ENCODE results near the gene URI1.

GRCh38 chr19:29962793-29963192, 20.8 kb downstream of the URI1 start:
- TF ChIP-seq SP1 (IDR thresholded peaks at IDR 0.05) (no peak), FOXA1 (IDR thresholded peaks at IDR 0.05) (no peak), ELF4 (IDR thresholded peaks at IDR 0.05) (no peak), FOXM1 (IDR thresholded peaks at IDR 0.05; ENCODE audit: borderline replicate concordance) (no peak), HDGF (IDR thresholded peaks at IDR 0.05; ENCODE audit: borderline replicate concordance) (no peak), NFRKB (IDR thresholded peaks at IDR 0.05) (no peak), CTBP1 (IDR thresholded peaks at IDR 0.05; ENCODE audit: borderline replicate concordance) (no peak), BHLHE40 (IDR thresholded peaks at IDR 0.05; ENCODE audit: borderline replicate concordance) (no peak), TARDBP (IDR thresholded peaks at IDR 0.05) (no peak)

All from HEK293T (cell line).